Measurements from ENCODE around the gene SNX8. TPM values are rescaled to one million over a fixed set of nuclear protein-coding genes. Genes with fewer than 3 reads are reported as not detected.

The SNX8 gene
- polyA plus RNA-seq, 1 donor: 29.4 TPM

Other genes with a start within 250 kb of the SNX8 start
- gene MAD1L1, start 81.5 kb downstream of the SNX8 start, polyA plus RNA-seq (ENCODE audit: insufficient read length): 27.6 TPM
- gene MRM2, start 72.2 kb downstream of the SNX8 start, polyA plus RNA-seq (ENCODE audit: insufficient read length): 24.9 TPM
- 17.4 TPM for gene NUDT1, start 72.2 kb downstream of the SNX8 start, polyA plus RNA-seq (ENCODE audit: insufficient read length)
- gene EIF3B, start 40.4 kb upstream of the SNX8 start, polyA plus RNA-seq (ENCODE audit: insufficient read length): 110 TPM
- 10.9 TPM for gene CHST12, start 89.2 kb upstream of the SNX8 start, polyA plus RNA-seq (ENCODE audit: insufficient read length)
- gene GRIFIN, start 162.0 kb upstream of the SNX8 start, polyA plus RNA-seq (ENCODE audit: insufficient read length): not detected
- 21.3 TPM for gene LFNG, start 205.3 kb upstream of the SNX8 start, polyA plus RNA-seq (ENCODE audit: insufficient read length)
- 25.9 TPM for gene BRAT1, start 241.1 kb upstream of the SNX8 start, polyA plus RNA-seq (ENCODE audit: insufficient read length)
- gene IQCE, start 244.5 kb upstream of the SNX8 start, polyA plus RNA-seq (ENCODE audit: insufficient read length): 5.9 TPM

Measured in hindlimb muscle (tissue), 1 donor.